HG03108 (cell line): ENCODE results near the gene SUMF2.
"Not testable (repeated sequence)": the region's sequence is repeated elsewhere in the genome, so short reads cannot be mapped to it uniquely, and the experiment has no call there.

Experiments used
- ATAC-seq: cut with Tn5 transposase; IDR thresholded peaks from one replicate; pipeline ENCODE4 v1.9.1; 2021; ENCODE audit warnings: moderate library complexity; ENCODE audit not compliant: unreplicated experiment

The SUMF2 gene

DNA sequence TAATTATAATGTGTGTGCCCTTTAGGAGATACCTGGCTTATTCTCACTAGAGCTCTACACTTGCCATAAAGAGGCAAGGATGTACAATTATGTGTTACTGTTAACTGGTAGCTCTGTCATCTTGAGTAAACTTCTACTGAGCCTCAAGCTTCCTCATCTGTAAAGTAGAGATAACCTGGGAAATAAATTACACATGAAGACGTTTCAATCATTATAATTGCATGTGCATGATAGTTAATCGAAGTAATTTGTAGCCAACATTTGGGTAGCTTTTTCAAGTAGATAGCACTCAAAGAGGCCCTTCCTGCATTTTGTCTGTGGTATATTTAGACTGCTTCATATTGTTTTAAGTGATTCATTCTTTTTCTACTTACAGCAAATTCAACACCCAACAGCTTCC, 10.1 kb upstream of the SUMF2 start:
- ATAC-seq, result no peak

DNA sequence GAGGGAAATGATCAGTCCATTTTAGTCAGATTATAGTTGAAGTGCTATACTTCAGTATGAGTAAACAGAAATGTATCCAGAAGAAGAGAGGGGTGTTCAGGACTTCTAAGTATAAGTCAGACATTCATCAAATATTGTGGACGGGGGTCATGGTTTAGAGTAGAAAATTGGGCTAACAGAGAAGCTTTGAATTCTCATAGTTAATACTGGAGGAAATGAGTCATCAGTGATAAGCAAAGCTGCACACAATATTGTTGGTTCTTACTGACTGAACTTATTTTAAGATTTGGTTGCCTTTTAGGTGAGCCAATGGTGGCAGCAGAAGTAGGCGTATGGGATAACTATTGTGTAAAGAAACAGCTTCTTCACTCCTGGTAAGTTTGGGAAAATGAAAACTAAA, 1.7 kb upstream of the SUMF2 start:
- ATAC-seq, result no peak

DNA sequence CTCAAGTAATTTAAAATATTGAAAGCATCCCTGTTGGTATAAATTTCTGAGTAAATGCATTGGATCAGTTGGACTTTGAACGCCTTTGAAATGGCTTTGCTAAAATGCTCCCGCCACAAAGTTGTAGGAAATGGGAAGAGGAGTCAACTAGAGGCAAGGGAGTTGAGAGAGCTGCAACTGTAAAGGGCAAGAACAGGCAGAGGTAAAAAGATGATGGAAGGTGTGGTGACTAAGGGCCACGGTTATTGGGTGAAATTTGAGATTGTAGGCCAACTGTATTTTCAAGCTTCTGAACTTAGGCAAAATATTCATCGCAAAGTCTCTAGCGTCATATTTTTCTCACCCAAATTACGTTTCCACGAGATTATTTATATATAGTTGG, 595 bp upstream of the SUMF2 start:
- no peak for ATAC-seq

DNA sequence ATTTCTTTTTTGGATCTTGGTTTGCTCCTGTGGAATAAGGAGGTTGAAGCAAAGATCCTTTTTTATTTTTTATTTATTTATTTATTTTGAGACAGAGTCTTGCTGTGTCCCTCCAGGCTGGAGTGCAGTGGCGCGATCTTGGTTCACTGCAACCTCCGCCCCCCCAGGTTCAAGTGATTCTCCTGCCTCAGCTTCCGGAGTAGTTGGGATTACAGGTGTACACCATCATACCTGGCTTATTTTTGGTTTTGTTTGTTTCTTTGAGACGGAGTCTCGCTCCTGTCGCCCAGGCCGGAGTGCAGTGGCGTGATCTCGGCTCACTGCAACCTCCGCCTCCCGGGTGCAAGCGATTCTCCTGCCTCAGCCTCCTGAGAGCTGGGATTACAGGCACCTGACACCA, 2.3 kb downstream of the SUMF2 start:
- not testable (repeated sequence) for ATAC-seq

DNA sequence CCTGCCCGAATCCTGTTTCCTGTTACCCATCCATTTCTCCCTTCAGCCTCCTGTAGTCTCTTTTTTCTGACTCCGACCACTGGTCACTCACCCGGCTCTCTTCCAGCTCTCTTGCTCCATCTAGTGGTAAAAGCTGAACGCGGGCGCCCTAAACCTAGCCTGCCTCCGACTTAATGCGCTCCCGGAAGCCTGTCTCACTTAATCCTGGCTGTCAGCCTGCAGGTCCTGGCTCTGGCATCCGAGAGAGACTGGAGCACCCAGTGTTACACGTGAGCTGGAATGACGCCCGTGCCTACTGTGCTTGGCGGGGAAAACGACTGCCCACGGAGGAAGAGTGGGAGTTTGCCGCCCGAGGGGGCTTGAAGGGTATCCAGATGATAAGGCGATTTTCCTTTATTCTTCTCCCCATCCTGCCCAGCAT, 10.3 kb downstream of the SUMF2 start:
- ATAC-seq, result no peak

DNA sequence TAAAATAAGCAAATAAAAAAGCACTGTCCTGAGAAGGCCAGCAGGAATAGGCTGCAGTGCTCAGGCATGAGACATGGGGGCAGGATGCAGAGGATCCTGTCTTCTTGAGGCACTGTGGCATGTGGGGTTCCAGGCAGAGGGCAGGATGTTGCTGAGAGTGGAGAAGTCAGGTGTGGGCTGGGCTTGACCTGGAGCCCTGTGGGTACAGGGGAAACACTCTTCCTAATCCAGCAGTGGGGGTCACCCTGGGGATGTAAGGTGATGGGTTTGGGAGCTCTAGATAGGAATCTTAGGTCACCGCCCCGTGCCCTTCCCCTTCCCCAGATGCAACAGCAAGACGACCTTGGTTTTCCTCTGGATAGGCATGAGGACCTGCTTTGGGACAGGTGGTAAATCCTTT, 13.6 kb downstream of the SUMF2 start:
- ATAC-seq, result no peak

DNA sequence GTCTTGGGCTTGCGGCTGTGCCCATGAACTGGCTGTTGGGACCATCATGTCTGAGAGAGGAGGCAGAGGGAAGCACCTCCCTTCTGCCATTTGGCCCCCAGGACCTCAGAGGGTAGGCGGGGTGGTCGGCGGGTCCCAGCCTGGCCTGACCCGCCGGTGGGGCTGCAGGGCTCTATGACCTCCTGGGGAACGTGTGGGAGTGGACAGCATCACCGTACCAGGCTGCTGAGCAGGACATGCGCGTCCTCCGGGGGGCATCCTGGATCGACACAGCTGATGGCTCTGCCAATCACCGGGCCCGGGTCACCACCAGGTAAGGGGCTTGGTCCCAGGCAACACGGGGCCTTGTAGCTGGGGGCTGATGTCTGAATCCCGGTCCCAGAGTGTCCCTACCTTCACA, 14.1 kb downstream of the SUMF2 start:
- no peak for ATAC-seq

DNA sequence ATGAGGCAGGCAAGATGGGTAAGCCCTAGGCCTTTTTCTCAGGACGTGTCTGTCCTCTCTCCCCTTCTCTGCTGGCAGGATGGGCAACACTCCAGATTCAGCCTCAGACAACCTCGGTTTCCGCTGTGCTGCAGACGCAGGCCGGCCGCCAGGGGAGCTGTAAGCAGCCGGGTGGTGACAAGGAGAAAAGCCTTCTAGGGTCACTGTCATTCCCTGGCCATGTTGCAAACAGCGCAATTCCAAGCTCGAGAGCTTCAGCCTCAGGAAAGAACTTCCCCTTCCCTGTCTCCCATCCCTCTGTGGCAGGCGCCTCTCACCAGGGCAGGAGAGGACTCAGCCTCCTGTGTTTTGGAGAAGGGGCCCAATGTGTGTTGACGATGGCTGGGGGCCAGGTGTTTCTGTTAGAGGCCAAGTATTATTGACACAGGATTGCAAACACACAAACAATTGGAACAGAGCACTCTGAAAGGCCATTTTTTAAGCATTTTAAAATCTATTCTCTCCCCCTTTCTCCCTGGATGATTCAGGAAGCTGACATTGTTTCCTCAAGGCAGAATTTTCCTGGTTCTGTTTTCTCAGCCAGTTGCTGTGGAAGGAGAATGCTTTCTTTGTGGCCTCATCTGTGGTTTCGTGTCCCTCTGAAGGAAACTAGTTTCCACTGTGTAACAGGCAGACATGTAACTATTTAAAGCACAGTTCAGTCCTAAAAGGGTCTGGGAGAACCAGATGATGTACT, 15.5 kb downstream of the SUMF2 start:
- no peak for ATAC-seq

DNA sequence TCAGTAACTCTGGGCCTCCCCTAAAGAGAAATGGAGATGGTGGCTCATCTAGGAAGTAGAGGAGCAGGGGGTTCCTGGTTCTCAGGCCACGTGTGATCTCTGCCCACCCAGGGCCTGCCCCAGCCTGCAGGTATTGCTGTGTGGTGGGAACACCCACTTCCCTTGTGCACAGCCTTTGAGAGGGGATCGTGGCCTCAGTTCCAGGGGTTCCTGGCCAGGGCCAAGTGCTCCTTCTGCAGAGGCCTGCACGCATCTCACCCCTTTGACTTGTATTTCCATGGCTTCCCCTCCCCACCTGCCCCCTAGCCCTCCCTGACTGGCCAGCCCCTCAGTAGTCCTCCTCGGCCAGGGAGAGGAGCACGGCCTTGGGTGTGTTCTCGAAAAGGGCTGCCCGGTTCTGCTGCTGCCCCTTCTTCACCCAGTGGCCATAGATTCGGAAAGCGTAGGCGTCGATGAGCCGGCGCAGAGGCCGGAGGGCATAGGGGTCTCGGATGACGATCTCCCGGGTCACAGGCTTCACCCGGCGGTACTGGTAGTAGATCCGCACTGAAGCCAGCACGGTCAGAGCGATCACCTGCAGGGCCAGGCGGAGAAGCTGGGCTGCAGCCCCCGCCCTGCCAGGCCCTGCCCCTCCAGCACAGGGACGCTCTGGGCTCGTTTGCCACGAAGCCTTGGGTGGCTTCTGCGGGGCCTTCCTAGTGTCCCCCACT, 16.8 kb downstream of the SUMF2 start:
- ATAC-seq, result not testable (repeated sequence)

DNA sequence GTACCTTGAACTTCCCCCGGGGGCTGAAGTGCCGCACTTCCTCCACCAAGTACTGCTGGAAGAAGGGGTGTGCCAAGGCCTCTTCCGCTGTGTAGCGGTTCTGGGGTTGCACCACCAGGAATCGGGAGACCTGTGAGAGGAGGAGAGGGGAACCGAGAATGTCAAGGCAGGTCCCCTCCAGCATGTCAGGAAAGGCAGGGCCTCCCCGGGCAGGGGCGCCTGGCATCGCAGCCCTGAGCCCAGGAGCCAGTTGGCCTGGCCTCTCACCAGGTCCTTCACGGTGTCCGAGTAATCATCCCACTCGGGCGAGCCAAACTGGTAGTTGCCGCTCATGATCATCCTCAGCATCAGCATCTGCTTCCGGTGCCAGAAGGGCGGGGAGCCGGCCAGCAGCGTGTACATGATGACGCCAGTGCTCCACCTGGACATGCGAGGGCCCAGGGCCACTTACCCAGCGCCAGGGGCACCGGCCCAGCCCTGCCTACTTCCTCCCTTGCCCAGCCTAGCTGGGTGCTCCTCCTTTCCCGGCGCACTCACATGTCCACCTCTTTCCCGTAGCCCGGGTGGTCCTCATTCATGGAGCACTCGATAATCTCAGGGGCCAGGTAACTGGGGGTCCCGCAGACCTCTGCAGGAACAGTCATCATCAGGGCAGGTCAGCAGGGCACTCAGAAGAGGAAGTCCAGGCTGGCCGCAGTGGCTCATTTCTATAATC, 17.7 kb downstream of the SUMF2 start:
- no peak for ATAC-seq

DNA sequence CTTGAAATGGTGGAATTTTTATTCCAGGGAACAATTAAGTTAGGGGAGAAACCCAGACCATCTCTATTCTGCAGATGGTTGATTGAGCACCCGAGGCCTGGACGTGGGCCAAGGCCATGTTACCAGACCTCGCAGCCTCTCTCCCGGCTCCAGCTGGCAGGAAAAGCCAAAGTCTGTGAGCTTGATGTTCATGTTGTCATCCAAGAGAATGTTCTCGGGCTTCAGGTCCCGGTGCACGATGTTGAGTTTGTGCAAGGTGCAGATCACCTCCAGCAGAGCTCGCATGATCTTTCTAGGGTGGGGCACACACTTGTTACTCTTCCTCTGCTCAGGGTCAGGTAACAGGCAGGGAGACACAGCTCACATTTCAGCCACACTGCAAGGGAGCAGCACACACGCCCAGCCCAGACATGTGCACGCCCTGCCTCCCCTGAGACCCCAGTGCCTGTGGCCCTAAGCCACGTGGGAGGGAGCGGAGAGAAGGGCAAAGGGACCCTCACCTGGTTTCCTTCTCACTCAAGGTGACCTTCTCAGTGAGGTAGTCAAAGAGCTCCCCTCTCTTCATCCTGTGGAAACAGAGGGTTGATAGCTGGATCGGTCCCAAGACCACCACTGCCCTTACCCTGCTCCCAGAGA, 19.2 kb downstream of the SUMF2 start:
- ATAC-seq, result no peak

DNA sequence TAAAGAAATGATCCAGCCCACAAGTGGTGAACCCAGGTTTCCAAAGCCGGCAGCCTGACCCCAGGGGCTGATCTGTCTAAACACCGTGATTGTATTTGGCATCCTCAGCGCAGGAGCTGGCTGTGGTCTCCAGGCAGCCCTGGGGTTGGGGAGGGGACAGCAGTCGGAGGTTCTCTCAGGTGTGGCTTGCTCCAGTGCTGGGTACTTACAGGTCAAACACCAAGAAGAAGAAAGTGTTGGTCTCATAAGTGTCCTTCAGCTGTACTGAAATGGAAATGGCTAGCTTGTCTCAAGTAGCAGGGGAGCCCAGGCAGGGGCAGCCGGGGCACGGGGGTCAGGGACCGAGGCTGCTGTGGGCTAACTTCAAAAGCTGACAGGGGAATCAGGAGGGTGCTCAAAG, 22.7 kb downstream of the SUMF2 start:
- ATAC-seq, result no peak

DNA sequence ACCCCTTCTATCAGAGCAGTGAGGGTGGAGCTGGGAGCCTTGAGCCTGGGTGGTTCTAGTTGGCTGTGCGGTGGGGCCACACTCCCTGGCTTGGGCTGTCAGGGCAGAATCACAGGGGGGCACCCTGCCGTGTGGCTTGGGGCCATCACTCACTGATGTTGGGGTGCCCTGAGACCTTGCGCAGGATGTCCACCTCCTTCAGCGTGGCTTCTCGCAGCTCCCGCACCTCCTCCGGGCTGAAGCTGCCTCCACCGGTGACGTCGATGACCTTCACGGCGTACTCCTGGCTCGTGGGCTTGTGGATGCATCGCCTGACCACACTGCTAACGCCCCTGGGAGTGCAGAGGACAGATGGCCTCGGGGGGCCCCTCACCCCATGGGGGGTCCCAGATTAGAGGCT, 23.4 kb downstream of the SUMF2 start:
- no peak for ATAC-seq

DNA sequence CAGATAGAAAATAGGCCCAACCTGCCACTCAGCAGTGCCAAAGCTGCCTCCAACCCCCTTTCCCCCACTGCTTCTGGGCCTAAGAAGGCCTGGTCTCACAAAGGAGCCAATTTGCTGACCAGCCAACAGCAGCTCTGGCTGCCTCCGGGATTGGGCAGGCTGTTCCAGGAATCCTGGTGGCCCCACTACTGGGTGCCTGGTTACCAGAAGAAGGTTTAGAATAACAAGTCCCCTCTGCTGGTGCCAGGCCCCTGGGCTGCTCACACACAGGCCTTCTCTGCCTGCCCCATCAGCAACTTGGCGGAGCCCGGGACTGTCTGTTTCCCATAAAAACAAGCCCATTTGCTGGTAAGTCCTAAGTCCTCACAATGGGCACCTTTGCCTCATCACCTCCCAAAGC, 27.5 kb downstream of the SUMF2 start:
- ATAC-seq, result no peak

DNA sequence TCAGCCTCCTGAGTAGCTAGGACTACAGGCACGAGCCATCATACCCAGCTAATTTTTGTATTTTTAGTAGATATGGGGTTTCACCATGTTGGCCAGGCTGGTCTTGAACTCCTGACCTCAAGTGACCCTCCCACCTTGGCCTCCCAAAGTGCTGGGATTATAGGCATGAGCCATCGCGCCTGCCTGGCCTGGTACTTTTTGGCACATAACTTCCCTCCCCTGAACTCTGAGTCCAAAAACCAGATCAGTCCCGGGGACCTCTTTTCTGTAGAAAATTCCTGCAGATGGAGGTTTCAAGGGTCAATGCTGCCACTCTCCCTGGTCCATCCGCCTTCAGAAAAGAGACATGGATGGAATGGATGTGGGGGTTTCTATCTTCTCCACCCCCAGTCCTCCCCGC, 28.3 kb downstream of the SUMF2 start:
- ATAC-seq, result not testable (repeated sequence)

DNA sequence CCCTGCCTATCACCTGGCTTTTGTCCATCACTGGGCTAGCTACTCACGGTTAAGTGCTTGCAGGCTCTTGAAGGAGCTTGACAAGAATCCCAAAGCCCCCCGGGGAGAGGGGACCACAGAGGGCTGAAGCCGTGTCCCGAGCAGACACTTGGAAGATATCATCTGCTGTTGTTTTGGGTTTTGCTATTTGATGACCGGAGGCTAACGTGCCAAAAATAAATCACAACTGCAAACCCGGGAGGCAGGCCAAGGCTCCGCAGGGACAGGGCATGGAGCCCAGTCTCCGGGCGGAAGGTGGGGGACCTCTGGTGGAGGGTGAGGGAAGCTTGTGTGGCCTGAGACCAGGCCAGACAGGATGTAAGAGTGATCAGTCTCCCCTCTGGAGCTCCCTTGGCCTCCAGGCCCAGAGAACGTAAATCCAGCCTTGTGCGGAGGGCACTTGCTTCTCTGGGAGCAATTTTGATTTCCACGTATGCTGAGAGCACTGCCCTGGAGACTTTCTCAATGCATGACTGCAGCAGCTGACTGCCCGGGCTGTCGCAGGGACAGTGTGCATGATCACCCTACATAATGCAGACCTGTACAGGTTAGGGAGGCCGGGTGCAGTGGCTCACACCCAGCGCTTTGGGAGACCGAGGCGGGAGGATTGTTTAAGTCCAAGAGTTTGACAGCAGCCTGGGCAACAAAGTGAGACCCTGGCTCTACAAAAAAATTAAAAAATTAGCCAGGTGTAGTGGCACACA, 28.9 kb downstream of the SUMF2 start, which contains the start of gene PHKG1:
Gene PHKG1 (minus strand): TSS at position 164 of the 743 bp plus-strand sequence. CDS start 4,011 bp downstream, outside the sequence.
- ATAC-seq, result no peak

DNA sequence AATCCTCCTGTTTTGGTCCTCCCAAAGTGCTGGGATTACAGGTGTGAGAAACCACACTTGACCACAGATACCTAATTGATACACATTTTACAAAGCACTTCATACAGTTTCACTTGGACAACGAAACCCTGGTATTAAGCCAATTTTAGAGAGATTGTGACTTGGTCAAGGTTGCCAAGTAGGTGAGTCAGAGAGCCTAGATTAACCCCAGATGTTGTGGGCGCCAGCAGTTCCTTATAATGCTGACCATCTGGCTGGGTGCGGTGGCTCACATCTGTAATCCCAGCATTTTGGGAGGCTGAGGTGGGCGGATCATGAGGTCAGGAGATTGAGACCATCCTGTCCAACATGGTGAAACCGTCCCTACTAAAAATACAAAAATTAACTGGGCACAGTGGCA, 33.6 kb downstream of the SUMF2 start:
- no peak for ATAC-seq

DNA sequence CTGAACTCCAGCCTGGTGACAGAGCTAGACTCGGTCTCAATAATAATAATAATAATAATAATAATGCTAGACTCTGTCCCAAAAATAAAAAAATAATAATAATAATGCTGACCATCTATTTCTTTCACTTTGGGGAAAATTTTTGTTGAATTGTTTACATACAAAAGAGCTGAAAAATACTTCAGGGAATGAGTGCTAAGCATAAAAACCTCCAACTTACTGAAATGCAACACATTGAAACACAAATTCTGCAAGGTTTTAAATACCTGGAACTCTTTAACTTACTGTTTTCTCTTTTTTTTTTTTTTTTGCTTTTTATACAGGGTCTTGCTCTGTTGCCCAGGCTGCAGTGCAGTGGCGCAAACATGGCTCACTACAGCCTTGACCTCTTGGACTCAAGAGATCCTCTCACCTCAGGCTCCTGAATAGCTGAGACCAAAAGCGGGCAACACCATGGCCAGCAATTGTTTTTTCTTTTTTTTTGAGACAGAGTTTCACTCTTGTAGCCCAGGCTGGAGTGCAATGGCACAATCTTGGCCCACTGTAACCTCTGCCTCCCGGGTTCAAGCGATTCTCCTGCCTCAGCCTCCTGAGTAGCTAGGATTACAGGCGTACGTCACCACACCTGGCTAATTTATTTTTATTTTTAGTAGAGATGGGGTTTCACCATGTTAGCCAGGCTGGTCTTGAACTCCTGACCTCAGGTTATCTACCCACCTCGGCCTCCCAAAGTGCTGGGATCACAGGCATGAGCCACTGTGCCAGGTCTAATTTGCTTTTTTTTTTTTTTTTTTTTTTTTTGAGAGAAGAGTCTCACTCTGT, 34.3 kb downstream of the SUMF2 start:
- not testable (repeated sequence) for ATAC-seq

DNA sequence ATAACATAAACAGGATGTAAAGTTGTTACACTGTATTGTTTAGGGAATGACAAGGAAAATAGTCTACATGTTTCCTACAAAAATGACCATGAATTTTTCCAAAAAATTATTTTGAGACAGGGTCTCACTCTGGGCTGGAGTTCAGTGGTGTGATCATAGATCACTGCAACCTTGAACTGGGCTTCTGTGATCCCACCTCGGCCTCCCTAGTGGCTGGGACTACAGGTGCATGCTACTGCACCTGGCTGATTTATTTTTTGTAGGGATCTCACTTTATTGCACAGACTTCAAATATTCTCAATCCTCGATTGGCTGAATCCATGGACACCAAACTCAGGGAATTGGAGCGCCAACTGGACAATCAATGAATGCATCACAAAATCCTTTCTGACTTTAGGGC, 35.6 kb downstream of the SUMF2 start:
- no peak for ATAC-seq

DNA sequence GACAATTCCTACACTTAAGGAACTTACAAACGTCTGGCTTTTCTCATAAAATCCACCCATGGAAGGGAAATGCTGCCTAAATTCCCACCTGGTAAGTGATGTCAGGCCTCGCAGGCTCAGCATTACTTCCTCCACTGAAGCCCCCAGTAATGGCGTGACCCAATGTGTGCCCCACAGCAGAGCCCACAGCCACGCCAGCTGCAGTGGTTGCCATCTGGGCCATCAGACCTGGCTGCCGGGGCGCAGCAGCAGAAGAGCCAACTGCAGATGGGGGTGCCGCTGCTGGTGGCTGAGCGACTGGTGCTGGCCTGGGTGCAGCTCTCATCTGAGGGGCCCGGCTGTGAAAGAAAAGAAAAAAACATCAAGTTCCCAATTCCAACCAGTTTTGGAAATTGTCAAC, 40.1 kb downstream of the SUMF2 start:
- ATAC-seq, result not testable (repeated sequence)
